B cell (primary cell): ENCODE measurements around the gene PARN. TPM values are rescaled to one million over a fixed set of nuclear protein-coding genes. Genes with fewer than 3 reads are reported as not detected.

ENCODE experiments used
- ATAC-seq: fragments of 200-7000 bp; cut with Tn5 transposase; one replicate; pipeline ENCODE4 v1.10.0; 2021; ENCODE audit warnings: low read depth, mild to moderate bottlenecking, moderate number of reproducible peaks, moderate library complexity
- CTCF ChIA-PET: fragments of 350-600 bp; sonication (Branson Sonifier 250); formaldehyde crosslinking; loops from one replicate; lab custom pipeline; 2021; ENCODE audit warnings: antibody characterized with exemption, inconsistent platforms; lab: Charles Lee
- POLR2A ChIA-PET: fragments of 350-600 bp; sonication (Branson Sonifier 250); formaldehyde crosslinking; loops from one replicate; lab custom pipeline; 2021; ENCODE audit warnings: antibody characterized with exemption; lab: Charles Lee
- DNase-seq: peaks from one replicate; pipeline ENCODE4 v3.0.0; 2013
- H2AFZ ChIP-seq: 2 replicates; pipeline ENCODE4 v1.6.1; 2012; ENCODE audit warnings: mild to moderate bottlenecking, low read depth, low read length; ENCODE audit not compliant: insufficient read depth, poor library complexity, severe bottlenecking
- H3K27ac ChIP-seq, 2 donors: 1 replicate in 1 of 2; 2 replicates in 1 of 2; pipeline ENCODE4 v1.5.1; 2012 to 2013; ENCODE audit warnings: low read length in 2 of 2, mild to moderate bottlenecking in 2 of 2, moderate library complexity in 1 of 2
- H3K27me3 ChIP-seq, 4 experiments: fragments of 200-600 bp in 1 of 4; sonication (generic) in 1 of 4; replicated peaks in 1 of 4; 1 replicate in 2 of 4; 2 replicates in 2 of 4; pipeline versions ENCODE4 v1.6.1 to v1.7.0; 2013 to 2016; ENCODE audit warnings: low read length in 3 of 4, mild to moderate bottlenecking in 2 of 4, mixed read lengths in 1 of 4, moderate library complexity in 1 of 4; ENCODE audit not compliant: insufficient read depth in 4 of 4, control insufficient read depth in 3 of 4; ENCODE audit errors: control extremely low read depth in 1 of 4
- H3K36me3 ChIP-seq, 2 experiments: replicated peaks in 1 of 2; 1 replicate in 1 of 2; 2 replicates in 1 of 2; pipeline versions ENCODE4 v1.6.1 to v1.7.1; 2013; ENCODE audit warnings: low read length in 1 of 2; ENCODE audit not compliant: insufficient read depth in 2 of 2, control insufficient read depth in 1 of 2; ENCODE audit errors: control extremely low read depth in 1 of 2, extremely low read depth in 1 of 2
- H3K4me1 ChIP-seq, 2 donors: fragments of 200-600 bp in 1 of 2; sonication (generic) in 1 of 2; 1 replicate in 1 of 2; 2 replicates in 1 of 2; pipeline versions ENCODE4 v1.5.1 to v1.6.1; 2013 to 2017; ENCODE audit warnings: low read length in 2 of 2; ENCODE audit not compliant: control insufficient read depth in 2 of 2, insufficient read depth in 2 of 2
- H3K4me2 ChIP-seq: replicated peaks from 2 replicates; pipeline ENCODE3; 2012; ENCODE audit warnings: mild to moderate bottlenecking, low read depth, low read length; ENCODE audit not compliant: poor library complexity, severe bottlenecking
- H3K4me3 ChIP-seq, 5 experiments: fragments of 200-600 bp in 1 of 5; sonication (generic) in 1 of 5; 1 replicate in 3 of 5; 2 replicates in 2 of 5; pipeline versions ENCODE4 v1.5.1 to v1.7.0; 2011 to 2016; ENCODE audit warnings: low read length in 4 of 5, mild to moderate bottlenecking in 4 of 5, low read depth in 2 of 5, control low read depth in 1 of 5, moderate library complexity in 1 of 5; ENCODE audit not compliant: insufficient read depth in 1 of 5; ENCODE audit errors: control extremely low read depth in 1 of 5, extremely low read depth in 1 of 5
- H3K79me2 ChIP-seq: fragments of 200-600 bp; sonication (generic); one replicate; pipeline ENCODE4 v1.6.0; 2016; ENCODE audit warnings: low read length; ENCODE audit not compliant: control insufficient read depth, insufficient read depth
- H3K9ac ChIP-seq: fragments of 200-600 bp; sonication (generic); 2 replicates; pipeline ENCODE4 v1.6.1; 2017; ENCODE audit warnings: mild to moderate bottlenecking, low read length, moderate library complexity
- H3K9me3 ChIP-seq, 3 donors: one replicate each; pipeline versions ENCODE4 v1.6.1 to v1.7.1; 2013; ENCODE audit warnings: low read length in 2 of 3; ENCODE audit not compliant: control insufficient read depth in 2 of 3, insufficient read depth in 1 of 3; ENCODE audit errors: control extremely low read depth in 1 of 3
- H4K20me1 ChIP-seq: 2 replicates; pipeline ENCODE4 v1.6.0; 2012; ENCODE audit warnings: mild to moderate bottlenecking, low read length; ENCODE audit not compliant: insufficient read depth, control insufficient read depth, poor library complexity, severe bottlenecking
- H3K27ac Mint-ChIP-seq: one replicate; pipeline ENCODE4 v1.8.0; 2021; ENCODE audit warnings: mixed read lengths
- H3K27me3 Mint-ChIP-seq: one replicate; pipeline ENCODE4 v1.8.0; 2021; ENCODE audit warnings: mixed read lengths
- H3K4me1 Mint-ChIP-seq: one replicate; pipeline ENCODE4 v1.8.0; 2021; ENCODE audit warnings: mixed read lengths
- H3K4me3 Mint-ChIP-seq: one replicate; pipeline ENCODE4 v1.8.0; 2021; ENCODE audit warnings: mixed read lengths
- H3K9me3 Mint-ChIP-seq: one replicate; pipeline ENCODE4 v1.8.0; 2022; ENCODE audit warnings: mixed read lengths; ENCODE audit not compliant: insufficient read depth
- EZH2 ChIP-seq: IDR thresholded peaks from 2 replicates; pipeline ENCODE4 v1.6.1; 2012; ENCODE audit warnings: borderline replicate concordance, low read depth, mild to moderate bottlenecking, moderate library complexity, low read length; ENCODE audit not compliant: insufficient read depth, poor library complexity, severe bottlenecking
- WGBS: methylation state at CpG from one replicate; pipeline ENCODE4 v1.1.5; 2013; ENCODE audit warnings: missing lambda C conversion rate; ENCODE audit not compliant: insufficient coverage; 5-methylcytosine and 5-hydroxymethylcytosine counted together
- intact Hi-C: fragments of 100-400 bp; cut with micrococcal nuclease; formaldehyde crosslinking; loops from one replicate; pipeline ENCODE4 v1.10.0; 2022
- polyA plus RNA-seq: library from polyadenylated mRNA; depleted of rRNA; stranded (reverse); fragments of >200 nt; gene quantifications from 2 replicates; pipeline ENCODE4 v1.2.3, GENCODE V29; 2012
- total RNA-seq, 2 donors: library from RNA; stranded (reverse); fragments of 120-200 nt in 1 of 2; gene quantifications; 1 replicate in 1 of 2; 2 replicates in 1 of 2; pipeline versions ENCODE4 v1.2.3 to v1.2.4, GENCODE V29; 2013 to 2022
- TF ChIP-seq, protein P1 (sequence below): fragments of 200-600 bp; IDR thresholded peaks from one replicate; pipeline ENCODE4 v1.8.0; 2022; ENCODE audit warnings: antibody characterized with exemption, mild to moderate bottlenecking

Gene PARN
- total and polyA plus RNA-seq, 2 donors (not counting 1 experiment from before 2014, with no cell fraction given): 25.3 to 62.2 TPM

- no peak overlapping the region for H2AFZ ChIP-seq
- intact Hi-C loops: no loop called here
- ChIA-PET CTCF (no interaction called here), POLR2A (no interaction called here)
- H3K4me2 ChIP-seq: no peak overlapping the region
- H3K4me3 ChIP-seq: no peak overlapping the region
- Mint-ChIP-seq H3K27me3 (no peaks in the 10 kb centered on the region), H3K9me3 (no peaks in the 10 kb centered on the region), H3K4me3 (no peak overlapping the region), H3K4me1 (peaks cover 18% of the 10 kb centered on the region), H3K27ac (no peak overlapping the region)
- peaks cover 12 to 15% of the 10 kb centered on the region in 2 donors for H3K4me1 ChIP-seq
- peaks cover 15 to 35% of the 10 kb centered on the region in 2 experiments for H3K36me3 ChIP-seq
- H3K9me3 ChIP-seq: no peaks in the 10 kb centered on the region
- ATAC-seq (no peak), DNase-seq (no peak)
- no peaks in the 10 kb centered on the region for H4K20me1 ChIP-seq
- no peak overlapping the region for H3K27ac ChIP-seq
- no peak overlapping the region for H3K9ac ChIP-seq
- no peaks in the 10 kb centered on the region for H3K27me3 ChIP-seq
- H3K79me2 ChIP-seq: no peaks in the 10 kb centered on the region
- 93% methylated on average over 2 of the region's 4 CpGs for WGBS
- no peak for TF ChIP-seq EZH2
- TF ChIP-seq, protein P1, sequence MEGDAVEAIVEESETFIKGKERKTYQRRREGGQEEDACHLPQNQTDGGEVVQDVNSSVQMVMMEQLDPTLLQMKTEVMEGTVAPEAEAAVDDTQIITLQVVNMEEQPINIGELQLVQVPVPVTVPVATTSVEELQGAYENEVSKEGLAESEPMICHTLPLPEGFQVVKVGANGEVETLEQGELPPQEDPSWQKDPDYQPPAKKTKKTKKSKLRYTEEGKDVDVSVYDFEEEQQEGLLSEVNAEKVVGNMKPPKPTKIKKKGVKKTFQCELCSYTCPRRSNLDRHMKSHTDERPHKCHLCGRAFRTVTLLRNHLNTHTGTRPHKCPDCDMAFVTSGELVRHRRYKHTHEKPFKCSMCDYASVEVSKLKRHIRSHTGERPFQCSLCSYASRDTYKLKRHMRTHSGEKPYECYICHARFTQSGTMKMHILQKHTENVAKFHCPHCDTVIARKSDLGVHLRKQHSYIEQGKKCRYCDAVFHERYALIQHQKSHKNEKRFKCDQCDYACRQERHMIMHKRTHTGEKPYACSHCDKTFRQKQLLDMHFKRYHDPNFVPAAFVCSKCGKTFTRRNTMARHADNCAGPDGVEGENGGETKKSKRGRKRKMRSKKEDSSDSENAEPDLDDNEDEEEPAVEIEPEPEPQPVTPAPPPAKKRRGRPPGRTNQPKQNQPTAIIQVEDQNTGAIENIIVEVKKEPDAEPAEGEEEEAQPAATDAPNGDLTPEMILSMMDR: no peak
Observed at GRCh38 chr16:14669776-14670175, 39.7 kb upstream of the PARN start.

DNA sequence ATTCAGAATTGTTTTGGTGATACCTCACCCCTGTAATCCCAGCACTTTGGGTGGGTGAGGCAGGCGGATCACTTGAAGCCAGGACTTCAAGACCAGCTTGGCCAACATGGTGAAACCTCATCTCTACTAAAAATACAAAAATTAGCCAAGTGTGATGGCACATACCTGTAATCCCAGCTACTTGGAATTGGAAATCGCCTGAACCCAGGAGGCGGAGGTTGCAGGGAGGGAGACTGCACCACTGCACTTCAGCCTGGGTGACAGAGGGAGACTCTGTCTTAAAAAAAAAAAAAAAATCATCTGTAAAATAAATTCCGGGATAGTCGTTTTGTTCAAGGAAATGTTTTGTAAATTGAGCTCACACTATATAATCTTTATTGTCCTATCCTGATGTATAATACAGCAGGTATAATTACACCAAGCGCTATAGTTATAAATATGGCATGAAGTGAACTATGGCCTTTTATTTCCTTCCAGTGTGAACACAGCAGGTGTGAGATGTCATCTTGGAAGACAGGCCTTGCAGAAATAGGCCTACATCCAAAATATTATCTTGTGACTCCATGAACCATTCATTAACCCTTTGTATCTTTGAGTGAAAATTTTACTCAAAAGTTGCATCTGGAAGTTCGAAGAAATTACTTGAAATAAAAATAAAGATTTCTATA lies 38.6 kb upstream of the PARN start:
- no peaks in the 10 kb centered on the region for H3K27me3 ChIP-seq
- WGBS: 100% methylated on average over 1 of the region's 7 CpGs
- Mint-ChIP-seq H3K27me3 (no peaks in the 10 kb centered on the region), H3K9me3 (no peaks in the 10 kb centered on the region), H3K4me1 (peaks cover 15% of the 10 kb centered on the region), H3K27ac (no peak overlapping the region), H3K4me3 (no peak overlapping the region)
- DNase-seq: no peak
- ATAC-seq: no peak
- no peak overlapping the region for H3K9ac ChIP-seq
- ChIA-PET CTCF (no interaction called here), POLR2A (no interaction called here)
- H3K27ac ChIP-seq: no peak overlapping the region
- no peak overlapping the region for H2AFZ ChIP-seq
- H3K36me3 ChIP-seq: peaks cover 16 to 44% of the 10 kb centered on the region in 2 experiments
- no peaks in the 10 kb centered on the region for H4K20me1 ChIP-seq
- H3K4me3 ChIP-seq: no peak overlapping the region
- intact Hi-C loops: no loop called here
- H3K4me1 ChIP-seq: peaks cover 12 to 15% of the 10 kb centered on the region in 2 donors
- no peaks in the 10 kb centered on the region for H3K79me2 ChIP-seq
- no peaks in the 10 kb centered on the region for H3K9me3 ChIP-seq
- no peak overlapping the region for H3K4me2 ChIP-seq
- TF ChIP-seq, protein P1: no peak
- TF ChIP-seq EZH2: no peak
